Measurements from ENCODE around the gene CCDC181.
"Not testable (repeated sequence)": the region's sequence is repeated elsewhere in the genome, so short reads cannot be mapped to it uniquely, and the experiment has no call there.

CCDC181 gene

GRCh38 chr1:169427081-169427641 lies at the start of gene CCDC181:
TSS of gene CCDC181 (minus strand) at chr1:169427474. CDS start at chr1:169424927, 2,547 bp downstream.
- DNase-seq, result peak; percentile 65

- no peak for DNase-seq
These were observed 48.6 kb upstream of the CCDC181 start for GRCh38 chr1:169475806-169476387.

GRCh38 chr1:169474302-169474995 lies 47.2 kb upstream of the CCDC181 start:
- no peak for DNase-seq

- DNase-seq, result no peak
These were observed 46.1 kb upstream of the CCDC181 start for GRCh38 chr1:169473347-169473746.

- no peak for DNase-seq
These were observed 45.5 kb upstream of the CCDC181 start for GRCh38 chr1:169472738-169473137.

- DNase-seq, result no peak
These were observed 41.7 kb upstream of the CCDC181 start for GRCh38 chr1:169468982-169469381.

- peak; percentile 39 for DNase-seq
These were observed 39.3 kb upstream of the CCDC181 start for GRCh38 chr1:169466259-169467230.

GRCh38 chr1:169465281-169465680 lies 38.0 kb upstream of the CCDC181 start:
- no peak for DNase-seq

GRCh38 chr1:169462385-169462784 lies 35.1 kb upstream of the CCDC181 start:
- no peak for DNase-seq

GRCh38 chr1:169461390-169462000 lies 34.2 kb upstream of the CCDC181 start:
- no peak for DNase-seq

- DNase-seq, result peak; percentile 46
These were observed 33.0 kb upstream of the CCDC181 start for GRCh38 chr1:169460191-169460833.

- no peak for DNase-seq
These were observed 30.2 kb upstream of the CCDC181 start for GRCh38 chr1:169457443-169457842.

- DNase-seq, result no peak
These were observed 28.8 kb upstream of the CCDC181 start for GRCh38 chr1:169456029-169456428.

- DNase-seq, result no peak
These were observed 25.6 kb upstream of the CCDC181 start for GRCh38 chr1:169452921-169453320.

GRCh38 chr1:169451218-169451824 lies 24.0 kb upstream of the CCDC181 start:
- DNase-seq, result no peak

- no peak for DNase-seq
These were observed 16.6 kb upstream of the CCDC181 start for GRCh38 chr1:169443923-169444322.

- DNase-seq, result no peak
These were observed 1.0 kb downstream of the CCDC181 start for GRCh38 chr1:169426174-169426705.

GRCh38 chr1:169421309-169421708 lies 6.0 kb downstream of the CCDC181 start:
- DNase-seq, result no peak

- DNase-seq, result no peak
These were observed 12.3 kb downstream of the CCDC181 start for GRCh38 chr1:169414952-169415351.

GRCh38 chr1:169408340-169408739 lies 18.9 kb downstream of the CCDC181 start:
- not testable (repeated sequence) for DNase-seq

GRCh38 chr1:169402578-169402977 lies 24.7 kb downstream of the CCDC181 start:
- DNase-seq, result not testable (repeated sequence)
